Pulmonary artery endothelial cell (primary cell): Measurements from ENCODE around the gene RASSF10. TPM values are rescaled to one million over a fixed set of nuclear protein-coding genes. Genes with fewer than 3 reads are reported as not detected.

Experiments
- DNase-seq: peaks from one replicate; pipeline ENCODE4 v3.0.0-alpha.2; 2011; ENCODE audit warnings: low read depth, low spot score
- total RNA-seq: library from RNA; depleted of rRNA; stranded (reverse); fragments of >200 nt; gene quantifications from 2 replicates; pipeline ENCODE4 v1.2.3, GENCODE V29; 2014

RASSF10 gene
- total RNA-seq = 0.26 TPM in 1 of 2 replicates, not detected in the other

GRCh38 chr11:13008625-13009475 is at the start of gene RASSF10:
RASSF10 (plus strand) TSS chr11:13009316; CDS start chr11:13009577, 261 bp downstream.
- no peak for DNase-seq

- DNase-seq = no peak
These were observed 47.5 kb upstream of the RASSF10 start for GRCh38 chr11:12961615-12962014.

- no peak for DNase-seq
These were observed 46.8 kb upstream of the RASSF10 start for GRCh38 chr11:12962306-12962705.

DNA sequence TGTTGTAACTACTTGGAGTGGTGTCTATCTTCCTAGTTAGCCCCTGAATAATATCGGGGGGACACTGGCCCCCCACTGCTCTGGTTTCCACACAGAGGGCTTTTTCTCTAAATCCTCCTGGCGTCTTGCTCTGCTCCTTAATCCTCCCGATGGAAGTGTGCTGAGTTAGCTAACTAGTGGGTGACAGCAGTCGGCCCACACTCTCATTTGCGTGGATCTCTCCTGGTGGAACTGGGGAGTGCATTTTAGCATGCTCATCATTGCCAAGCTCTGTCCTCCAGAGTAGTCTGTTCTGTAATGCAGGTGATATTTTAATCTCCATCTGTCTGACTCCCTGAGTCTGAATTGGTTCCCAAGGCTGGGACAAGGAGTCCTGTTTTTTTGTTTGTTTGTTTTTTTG is 46.1 kb upstream of the RASSF10 start:
- DNase-seq = no peak

- DNase-seq = peak; percentile 5
These were observed 45.2 kb upstream of the RASSF10 start for GRCh38 chr11:12963792-12964536.

DNA sequence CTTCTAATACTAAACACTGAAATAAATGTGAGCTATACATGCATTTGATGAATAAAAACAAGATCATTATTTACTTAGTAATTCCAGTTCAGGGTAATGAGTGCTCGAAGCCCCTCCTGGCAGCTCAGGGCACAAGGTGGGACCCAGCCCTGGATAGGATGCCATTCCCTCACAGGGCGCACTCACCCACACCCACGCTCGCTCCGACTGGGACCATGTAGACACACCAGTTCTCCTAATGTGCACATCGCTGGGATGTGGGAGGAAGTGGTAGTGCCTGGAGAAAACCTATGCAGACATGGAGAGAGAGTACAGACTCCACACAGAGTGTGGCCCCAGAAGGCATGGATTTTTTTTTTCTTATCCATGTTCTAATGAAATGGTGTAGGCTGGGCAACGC is 44.5 kb upstream of the RASSF10 start:
- no peak for DNase-seq

- DNase-seq = no peak
These were observed 43.1 kb upstream of the RASSF10 start for GRCh38 chr11:12966002-12966401.

DNA sequence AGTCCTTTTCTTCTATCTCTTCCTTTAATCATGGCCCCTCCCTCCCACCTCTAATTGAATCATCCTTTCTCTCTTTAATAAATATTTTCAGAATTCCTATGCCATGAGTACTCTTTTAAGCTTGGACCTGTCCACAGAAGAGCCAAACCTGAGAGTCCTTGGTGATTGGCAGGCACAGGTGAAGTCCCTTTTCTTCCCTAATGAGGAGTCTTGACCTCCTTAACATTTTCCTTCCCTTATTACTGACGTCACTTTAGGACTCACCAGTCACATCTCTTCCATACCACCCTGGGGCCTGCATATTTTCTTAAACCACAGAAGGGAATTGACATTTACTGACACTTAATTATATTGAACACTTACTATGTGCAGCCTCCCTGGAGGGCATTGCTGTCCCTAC is 41.0 kb upstream of the RASSF10 start:
- no peak for DNase-seq

DNA sequence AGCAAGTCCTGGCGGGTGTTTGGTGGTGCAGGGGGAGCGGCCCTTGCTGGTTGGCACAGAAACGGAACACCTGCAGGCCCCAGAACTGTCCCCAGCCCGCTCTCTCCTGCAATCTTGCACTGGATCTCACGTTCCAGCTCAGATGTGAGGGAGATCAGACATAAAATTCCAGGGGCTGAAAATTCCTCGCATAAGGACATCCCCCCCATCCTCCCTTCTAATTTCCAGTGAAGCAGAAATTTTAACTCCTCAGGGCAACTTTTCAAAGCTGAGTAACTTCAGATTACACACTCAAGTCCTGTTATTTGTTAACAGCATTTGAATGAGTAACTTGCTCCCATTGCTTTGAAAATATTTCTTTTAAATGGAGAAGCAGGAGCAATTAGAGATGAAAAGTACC is 40.3 kb upstream of the RASSF10 start:
- DNase-seq = no peak

GRCh38 chr11:12971955-12972354 is 37.2 kb upstream of the RASSF10 start:
- DNase-seq = no peak

DNA sequence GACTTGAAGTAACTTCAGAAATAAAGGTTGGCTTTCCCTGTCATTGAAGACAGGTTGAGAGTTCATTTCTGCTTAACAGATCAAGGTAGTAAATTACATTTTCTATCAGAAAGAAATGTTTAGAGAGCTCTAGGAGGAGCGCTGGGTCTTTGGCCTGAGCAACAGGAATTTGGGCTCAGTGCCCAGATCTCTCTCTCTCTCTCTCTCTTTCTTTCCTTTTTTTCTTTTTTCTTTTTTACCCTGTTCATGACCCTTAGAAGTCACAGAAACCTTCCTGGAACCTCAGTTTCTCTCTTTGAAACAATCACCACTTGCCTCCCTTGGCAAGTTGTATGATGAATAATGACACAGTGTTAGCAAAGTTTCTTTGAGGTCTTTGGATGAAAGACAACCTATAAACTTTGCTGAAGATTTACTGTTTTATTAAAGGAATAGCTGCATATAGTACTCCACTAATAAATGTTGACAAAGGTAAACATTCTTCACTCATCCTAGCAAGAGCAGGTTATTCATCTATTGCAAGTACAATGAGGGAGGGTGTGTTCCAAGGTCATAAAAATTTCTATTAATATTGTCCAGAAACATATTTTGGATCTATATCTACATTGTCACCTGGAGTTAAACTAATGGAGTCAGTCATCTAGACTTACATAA is 35.5 kb upstream of the RASSF10 start:
- no peak for DNase-seq

DNA sequence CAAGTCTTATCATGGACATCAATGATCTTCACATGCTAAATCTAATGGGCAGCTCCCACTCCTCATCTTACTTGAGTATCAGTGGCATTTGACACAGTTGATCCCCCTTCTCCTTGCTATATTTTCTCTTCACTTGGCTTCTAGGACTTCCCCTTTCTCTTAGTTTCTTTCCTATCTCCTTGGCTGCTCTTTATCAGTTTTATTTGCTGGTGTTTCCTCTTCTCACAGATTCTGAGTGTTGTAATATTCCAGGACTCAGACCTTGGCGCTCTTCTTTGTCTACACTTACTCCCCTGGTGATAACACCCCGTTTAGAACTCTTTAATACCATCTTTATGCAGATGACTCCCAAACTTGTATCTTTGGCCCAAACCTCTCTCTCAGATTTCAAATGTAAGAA is 33.9 kb upstream of the RASSF10 start:
- DNase-seq = no peak

DNA sequence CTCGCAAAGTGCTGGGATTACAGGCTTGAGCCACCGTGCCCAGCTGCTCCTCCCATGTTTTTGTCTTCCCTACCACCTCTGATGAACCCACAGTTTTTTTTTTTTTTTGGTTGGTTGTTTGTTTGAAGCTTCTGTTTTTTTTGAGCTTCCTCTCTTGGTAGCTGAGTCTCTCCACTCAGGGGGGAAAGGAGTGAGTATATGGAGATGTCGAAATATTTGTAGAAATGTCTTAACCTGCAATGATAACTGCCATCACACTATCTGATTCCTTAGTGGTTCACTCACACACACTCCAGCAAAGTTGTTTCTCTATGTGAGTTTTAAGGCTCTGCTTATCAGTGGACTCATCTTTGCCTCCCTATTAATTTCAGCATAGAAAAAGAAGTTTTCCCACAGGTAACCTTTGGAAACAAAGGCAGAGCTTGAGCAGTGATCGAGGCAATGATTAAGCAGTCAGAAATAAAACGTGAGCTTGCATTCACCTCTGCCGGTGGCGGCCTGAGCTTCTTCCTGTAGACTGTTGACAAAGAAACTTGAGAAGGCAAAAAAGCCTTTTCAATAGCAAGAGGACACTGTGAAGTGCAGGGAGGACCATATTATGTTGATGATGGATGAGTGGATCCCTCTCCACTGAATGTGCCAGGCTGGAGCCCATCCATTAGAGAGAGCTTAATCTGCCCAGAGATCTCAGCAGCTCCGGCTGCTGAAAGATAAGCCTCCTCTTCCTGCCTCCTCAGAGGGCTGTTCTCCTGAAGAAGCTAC is 29.0 kb upstream of the RASSF10 start:
- DNase-seq = no peak

GRCh38 chr11:12981676-12982522 is 27.2 kb upstream of the RASSF10 start:
- DNase-seq = no peak

DNA sequence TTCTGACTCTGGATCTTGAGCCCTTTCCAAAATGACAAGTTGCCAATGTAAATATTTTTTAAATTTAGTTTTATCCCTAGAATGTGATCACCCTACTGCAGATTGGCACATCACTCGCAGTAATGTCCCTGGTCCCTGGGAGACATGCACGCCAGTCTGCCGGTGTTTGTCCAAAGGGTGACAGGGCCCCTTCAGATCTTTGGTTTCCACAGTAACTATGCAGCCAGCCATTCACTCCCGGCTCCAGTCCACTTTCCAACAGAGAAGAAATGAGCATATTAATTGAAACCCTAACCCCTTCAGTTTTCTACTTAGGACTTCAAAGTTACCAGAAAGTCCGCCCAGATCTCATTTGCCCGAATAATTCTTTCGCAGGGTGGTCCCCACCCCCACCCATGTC is 25.8 kb upstream of the RASSF10 start:
- no peak for DNase-seq

DNA sequence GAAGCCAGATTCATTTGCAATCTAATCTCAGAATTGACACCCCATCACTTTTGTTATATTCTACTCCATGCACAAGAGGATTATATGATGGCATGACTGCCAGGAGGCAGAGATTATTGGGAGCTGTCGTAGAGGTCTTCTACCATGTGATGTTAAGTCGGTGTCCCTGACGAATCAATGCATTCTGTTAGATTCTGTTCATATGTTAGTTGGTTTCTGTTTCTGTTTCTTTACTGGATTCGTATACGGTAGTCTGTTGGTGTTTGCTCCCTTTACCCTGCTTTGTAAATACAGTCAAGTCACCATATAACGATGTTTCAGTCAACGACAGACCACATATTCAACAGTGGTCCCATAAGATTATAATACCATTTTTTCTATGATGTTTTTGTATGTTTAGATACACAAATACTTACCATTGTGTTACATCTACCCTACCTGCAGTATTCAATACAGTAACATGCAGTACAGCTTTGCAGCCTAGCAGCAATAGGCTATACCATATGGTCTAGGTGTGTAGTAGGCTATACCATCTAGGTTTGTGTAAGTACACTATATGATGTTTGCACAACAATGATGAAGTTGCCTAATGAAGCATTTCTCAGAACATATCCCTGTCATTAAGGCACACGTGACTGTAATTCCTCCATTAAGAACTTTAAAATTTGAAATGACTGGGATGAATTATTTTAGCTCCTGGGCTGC is 22.8 kb upstream of the RASSF10 start:
- DNase-seq = no peak

GRCh38 chr11:12989428-12990161 is 19.5 kb upstream of the RASSF10 start:
- no peak for DNase-seq

DNA sequence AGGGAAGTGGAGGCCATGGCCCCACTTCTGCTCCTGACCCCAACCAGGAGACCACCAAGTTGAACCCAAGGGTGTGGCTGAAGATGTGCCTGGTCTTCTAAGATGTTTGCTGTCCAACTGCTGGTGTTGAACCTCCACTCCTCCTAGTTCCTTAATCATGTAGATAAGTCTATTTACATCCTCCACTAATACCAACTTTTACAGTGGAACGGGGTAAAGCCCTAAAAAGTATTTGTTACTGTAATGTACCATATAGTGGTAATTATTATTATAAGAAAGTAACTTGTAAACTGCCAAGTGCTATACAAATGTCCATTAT is 19.0 kb upstream of the RASSF10 start:
- no peak for DNase-seq

GRCh38 chr11:12991426-12991825 is 17.7 kb upstream of the RASSF10 start:
- no peak for DNase-seq
